Keratinocyte (primary cell): ENCODE results near the gene CORO7. TPM values are rescaled to one million over a fixed set of nuclear protein-coding genes. Genes with fewer than 3 reads are reported as not detected.
"Not testable (repeated sequence)": the region's sequence is repeated elsewhere in the genome, so short reads cannot be mapped to it uniquely, and the experiment has no call there.

Experiments used
- DNase-seq: peaks from one replicate; pipeline ENCODE4 v3.0.0-alpha.2; 2011; ENCODE audit warnings: low read depth, missing footprints, low spot score
- FAIRE-seq: peaks from 2 replicates; lab custom pipeline; 2011; peaks lifted over from hg19 to GRCh38; lab: Jason Lieb, UNC
- H2AFZ ChIP-seq: 2 replicates; pipeline ENCODE4 v1.6.0; 2012; ENCODE audit warnings: low read length, control low read depth, inconsistent platforms; ENCODE audit not compliant: control insufficient read depth
- H3K27ac ChIP-seq: 2 replicates; pipeline ENCODE4 v1.5.1; 2011; ENCODE audit warnings: low read length; ENCODE audit not compliant: control insufficient read depth, insufficient read depth
- H3K27me3 ChIP-seq: 3 replicates; pipeline ENCODE4 v1.6.0; 2011; ENCODE audit warnings: low read length; ENCODE audit not compliant: control insufficient read depth, insufficient read depth; ENCODE audit errors: extremely low read depth
- H3K36me3 ChIP-seq, 2 experiments: 2 replicates in 1 of 2; 3 replicates in 1 of 2; pipeline ENCODE4 v1.5.1; 2011; ENCODE audit warnings: low read length in 2 of 2, mild to moderate bottlenecking in 1 of 2; ENCODE audit not compliant: control insufficient read depth in 2 of 2, insufficient read depth in 2 of 2; ENCODE audit errors: extremely low read depth in 1 of 2
- H3K4me1 ChIP-seq: 3 replicates; pipeline ENCODE4 v1.5.1; 2011; ENCODE audit warnings: low read length; ENCODE audit not compliant: control insufficient read depth, insufficient read depth; ENCODE audit errors: extremely low read depth
- H3K4me2 ChIP-seq: 3 replicates; pipeline ENCODE4 v1.6.0; 2011; ENCODE audit warnings: low read depth, low read length; ENCODE audit not compliant: control insufficient read depth, insufficient read depth; ENCODE audit errors: extremely low read depth
- H3K4me3 ChIP-seq, 3 experiments: fragments of 200-600 bp in 1 of 3; sonication (generic) in 1 of 3; 2 replicates in 2 of 3; 3 replicates in 1 of 3; pipeline ENCODE4 v1.5.1; 2011 to 2016; ENCODE audit warnings: low read length in 3 of 3, mild to moderate bottlenecking in 3 of 3, control low read depth in 2 of 3, inconsistent platforms in 1 of 3, low read depth in 1 of 3, mixed read lengths in 1 of 3, mixed run types in 1 of 3, moderate library complexity in 1 of 3; ENCODE audit not compliant: control insufficient read depth in 2 of 3, insufficient read depth in 2 of 3; ENCODE audit errors: extremely low read depth in 1 of 3
- H3K79me2 ChIP-seq: 2 replicates; pipeline ENCODE4 v1.6.0; 2012; ENCODE audit warnings: low read length; ENCODE audit not compliant: control insufficient read depth, insufficient read depth
- H3K9ac ChIP-seq: 3 replicates; pipeline ENCODE4 v1.6.0; 2011; ENCODE audit warnings: low read length; ENCODE audit not compliant: control insufficient read depth, insufficient read depth; ENCODE audit errors: extremely low read depth
- H3K9me1 ChIP-seq: 3 replicates; pipeline ENCODE4 v1.6.0; 2011; ENCODE audit warnings: low read length; ENCODE audit not compliant: control insufficient read depth, insufficient read depth; ENCODE audit errors: extremely low read depth
- H3K9me3 ChIP-seq: 2 replicates; pipeline ENCODE4 v1.5.1; 2012; ENCODE audit warnings: low read depth, low read length; ENCODE audit not compliant: control insufficient read depth
- H4K20me1 ChIP-seq: 3 replicates; pipeline ENCODE4 v1.6.0; 2011; ENCODE audit warnings: low read length; ENCODE audit not compliant: control insufficient read depth, insufficient read depth; ENCODE audit errors: extremely low read depth
- EZH2 ChIP-seq: IDR thresholded peaks from one replicate; pipeline ENCODE4 v1.6.1; 2012; ENCODE audit warnings: inconsistent platforms, mild to moderate bottlenecking, low read length, moderate library complexity
- dilution Hi-C: fragments of 300-500 bp; cut with MboI; formaldehyde crosslinking; loops from one replicate; pipeline ENCODE4 v1.7.0; 2020; ENCODE audit warnings: low sequenced_read_pairs; ENCODE audit not compliant: extremely low pct_ligation_motif_present
- polyA plus RNA-seq, 5 experiments: library from polyadenylated mRNA; depleted of rRNA in 3 of 5; stranded (reverse) in 3 of 5; stranded (forward) in 1 of 5; unstranded in 1 of 5; fragments of >200 nt; gene quantifications; 1 replicate in 1 of 5; 2 replicates in 3 of 5; 3 replicates in 1 of 5; pipeline versions ENCODE4 v1.2.1 to v1.2.3, GENCODE V29; 2011 to 2012; ENCODE audit warnings: missing spikeins in 2 of 5, low read depth in 1 of 5, low replicate concordance in 1 of 5
- TF ChIP-seq, protein P1 (sequence below), 3 experiments: IDR thresholded peaks in 1 of 3; conservative IDR thresholded peaks in 1 of 3; optimal IDR thresholded peaks in 1 of 3; 2 replicates in 2 of 3; 3 replicates in 1 of 3; pipeline versions ENCODE3 to v1.5.1; 2011; ENCODE audit warnings: low read length in 3 of 3, mild to moderate bottlenecking in 3 of 3, moderate library complexity in 2 of 3, control low read depth in 1 of 3, inconsistent platforms in 1 of 3; ENCODE audit not compliant: insufficient read depth in 2 of 3; ENCODE audit errors: extremely low read depth in 1 of 3

The CORO7 gene
- polyA plus RNA-seq, 1 donor (not counting 4 experiments of a cell fraction or from before 2014, with no cell fraction given), result 8.4 TPM

DNA sequence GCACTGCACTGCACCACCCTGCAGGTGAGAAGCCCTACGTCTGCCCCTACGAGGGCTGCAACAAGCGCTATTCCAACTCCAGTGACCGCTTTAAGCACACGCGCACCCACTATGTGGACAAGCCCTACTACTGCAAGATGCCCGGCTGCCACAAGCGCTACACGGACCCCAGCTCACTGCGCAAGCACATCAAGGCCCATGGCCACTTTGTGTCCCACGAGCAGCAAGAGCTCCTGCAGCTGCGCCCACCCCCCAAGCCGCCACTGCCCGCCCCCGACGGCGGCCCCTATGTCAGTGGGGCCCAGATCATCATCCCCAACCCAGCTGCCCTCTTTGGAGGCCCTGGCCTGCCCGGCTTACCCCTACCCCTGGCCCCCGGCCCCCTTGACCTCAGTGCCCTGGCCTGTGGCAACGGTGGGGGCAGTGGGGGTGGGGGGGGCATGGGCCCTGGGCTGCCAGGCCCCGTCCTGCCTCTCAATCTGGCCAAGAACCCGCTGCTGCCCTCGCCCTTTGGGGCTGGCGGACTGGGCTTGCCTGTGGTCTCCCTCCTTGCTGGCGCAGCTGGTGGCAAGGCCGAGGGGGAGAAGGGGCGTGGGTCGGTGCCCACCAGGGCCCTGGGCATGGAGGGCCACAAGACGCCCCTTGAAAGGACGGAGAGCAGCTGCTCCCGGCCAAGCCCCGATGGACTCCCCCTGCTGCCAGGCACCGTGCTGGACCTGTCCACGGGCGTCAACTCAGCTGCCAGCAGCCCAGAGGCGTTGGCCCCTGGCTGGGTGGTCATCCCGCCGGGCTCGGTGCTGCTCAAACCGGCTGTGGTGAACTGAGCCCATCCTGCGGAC is 79.5 kb downstream of the CORO7 start:
- H2AFZ ChIP-seq, result no peak overlapping the region
- H4K20me1 ChIP-seq, result no peaks in the 10 kb centered on the region
- H3K27me3 ChIP-seq, result no peaks in the 10 kb centered on the region
- no peak for FAIRE-seq
- no peaks in the 10 kb centered on the region for H3K4me1 ChIP-seq
- no peak overlapping the region for H3K4me3 ChIP-seq
- no peak overlapping the region for H3K4me2 ChIP-seq
- TF ChIP-seq, protein P1, sequence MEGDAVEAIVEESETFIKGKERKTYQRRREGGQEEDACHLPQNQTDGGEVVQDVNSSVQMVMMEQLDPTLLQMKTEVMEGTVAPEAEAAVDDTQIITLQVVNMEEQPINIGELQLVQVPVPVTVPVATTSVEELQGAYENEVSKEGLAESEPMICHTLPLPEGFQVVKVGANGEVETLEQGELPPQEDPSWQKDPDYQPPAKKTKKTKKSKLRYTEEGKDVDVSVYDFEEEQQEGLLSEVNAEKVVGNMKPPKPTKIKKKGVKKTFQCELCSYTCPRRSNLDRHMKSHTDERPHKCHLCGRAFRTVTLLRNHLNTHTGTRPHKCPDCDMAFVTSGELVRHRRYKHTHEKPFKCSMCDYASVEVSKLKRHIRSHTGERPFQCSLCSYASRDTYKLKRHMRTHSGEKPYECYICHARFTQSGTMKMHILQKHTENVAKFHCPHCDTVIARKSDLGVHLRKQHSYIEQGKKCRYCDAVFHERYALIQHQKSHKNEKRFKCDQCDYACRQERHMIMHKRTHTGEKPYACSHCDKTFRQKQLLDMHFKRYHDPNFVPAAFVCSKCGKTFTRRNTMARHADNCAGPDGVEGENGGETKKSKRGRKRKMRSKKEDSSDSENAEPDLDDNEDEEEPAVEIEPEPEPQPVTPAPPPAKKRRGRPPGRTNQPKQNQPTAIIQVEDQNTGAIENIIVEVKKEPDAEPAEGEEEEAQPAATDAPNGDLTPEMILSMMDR (optimal IDR thresholded peaks at IDR 0.05 in 1 of 3, IDR thresholded peaks at IDR 0.05 in 1 of 3, conservative IDR thresholded peaks at IDR 0.05 in 1 of 3; ENCODE audit: extremely low read depth in 1 of 3, insufficient read depth in 2 of 3, low read length in 3 of 3), result no peak
- TF ChIP-seq EZH2, result no peak
- no peak overlapping the region for H3K9ac ChIP-seq
- no peak for DNase-seq
- dilution Hi-C loops, result no loop called here
- no peak overlapping the region for H3K27ac ChIP-seq
- H3K9me3 ChIP-seq, result no peaks in the 10 kb centered on the region
- no peaks in the 10 kb centered on the region for H3K9me1 ChIP-seq
- peaks cover 10% of the 10 kb centered on the region for H3K79me2 ChIP-seq
- peaks cover 11 to 26% of the 10 kb centered on the region in 2 experiments for H3K36me3 ChIP-seq

DNA sequence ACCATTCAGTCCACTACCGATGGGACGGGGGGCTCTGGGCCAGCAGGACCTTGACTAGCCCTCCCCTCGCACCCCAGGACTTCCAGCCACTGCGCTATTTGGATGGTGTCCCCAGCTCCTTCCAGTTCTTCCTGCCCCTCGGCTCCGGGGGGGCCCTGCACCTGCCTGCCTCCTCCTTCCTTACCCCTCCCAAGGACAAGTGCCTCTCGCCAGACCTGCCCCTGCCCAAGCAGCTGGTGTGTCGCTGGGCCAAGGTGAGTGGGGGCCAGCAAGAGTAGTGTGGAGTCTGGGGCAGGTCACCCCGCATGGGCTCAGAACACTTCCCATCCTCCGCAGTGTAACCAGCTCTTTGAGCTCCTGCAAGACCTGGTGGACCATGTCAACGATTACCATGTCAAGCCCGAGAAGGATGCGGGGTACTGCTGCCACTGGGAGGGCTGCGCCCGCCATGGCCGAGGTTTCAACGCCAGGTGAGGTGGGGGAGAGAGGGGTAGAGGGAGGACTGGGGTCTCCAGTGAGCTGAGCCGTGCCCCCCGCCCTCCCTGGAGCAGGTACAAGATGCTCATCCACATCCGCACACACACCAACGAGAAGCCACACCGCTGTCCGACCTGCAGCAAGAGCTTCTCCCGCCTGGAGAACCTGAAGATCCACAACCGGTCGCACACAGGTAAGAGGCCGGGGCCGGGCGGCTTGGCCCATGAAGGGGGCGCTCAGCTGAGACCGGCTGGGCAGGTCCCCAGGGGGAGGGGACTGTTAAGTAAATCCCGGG is 81.5 kb downstream of the CORO7 start:
- Histone ChIP-seq H3K9me3 (no peaks in the 10 kb centered on the region), H3K9me1 (no peaks in the 10 kb centered on the region), H3K4me2 (no peak overlapping the region), H3K27ac (no peak overlapping the region), H2AFZ (no peak overlapping the region), H3K4me3 (no peak overlapping the region), H3K79me2 (peaks cover 2% of the 10 kb centered on the region), H4K20me1 (peaks cover 3% of the 10 kb centered on the region), H3K9ac (no peak overlapping the region), H3K4me1 (no peaks in the 10 kb centered on the region), H3K36me3 (peaks cover 7 to 9% of the 10 kb centered on the region in 2 experiments), H3K27me3 (no peaks in the 10 kb centered on the region)
- FAIRE-seq (no peak), DNase-seq (no peak)
- dilution Hi-C loops, result no loop called here
- TF ChIP-seq, protein P1 (optimal IDR thresholded peaks at IDR 0.05 in 1 of 3, IDR thresholded peaks at IDR 0.05 in 1 of 3, conservative IDR thresholded peaks at IDR 0.05 in 1 of 3; ENCODE audit: extremely low read depth in 1 of 3, insufficient read depth in 2 of 3, low read length in 3 of 3), result no peak
- TF ChIP-seq EZH2, result no peak

DNA sequence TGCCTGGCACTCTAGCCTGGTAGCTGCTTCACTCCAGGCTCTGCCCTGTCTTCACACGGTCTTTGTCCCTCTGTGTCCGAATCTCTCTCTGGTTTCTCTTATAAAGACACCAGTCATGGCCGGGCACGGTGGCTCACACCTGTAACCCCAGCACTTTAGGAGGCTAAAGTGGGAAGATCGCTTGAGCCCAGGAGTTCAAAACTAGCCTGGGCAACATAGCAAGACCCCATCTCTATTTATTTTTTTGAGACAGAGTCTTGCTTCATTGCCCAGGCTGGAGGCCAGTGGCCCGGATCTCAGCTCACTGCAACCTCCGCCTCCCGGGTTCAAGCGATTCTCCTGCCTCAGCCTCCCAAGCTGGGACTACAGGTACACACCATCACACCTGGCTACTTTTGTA is 82.7 kb downstream of the CORO7 start:
- H3K9me3 ChIP-seq, H4K20me1 ChIP-seq, H3K27ac ChIP-seq, H2AFZ ChIP-seq, H3K4me1 ChIP-seq, H3K27me3 ChIP-seq, DNase-seq, H3K36me3 ChIP-seq, FAIRE-seq, H3K9me1 ChIP-seq, dilution Hi-C loops, H3K4me3 ChIP-seq, H3K4me2 ChIP-seq, H3K9ac ChIP-seq: not testable (repeated sequence)
- H3K79me2 ChIP-seq, result peaks cover 13% of the 10 kb centered on the region
